HK-2 (cell line): ENCODE measurements around the gene METTL1.
"Not testable (repeated sequence)": the region's sequence is repeated elsewhere in the genome, so short reads cannot be mapped to it uniquely, and the experiment has no call there.

Source experiments
- DNase-seq: peaks from one replicate; pipeline ENCODE4 v3.0.0-alpha.2; 2018; ENCODE audit not compliant: unreplicated experiment

Gene METTL1

DNA sequence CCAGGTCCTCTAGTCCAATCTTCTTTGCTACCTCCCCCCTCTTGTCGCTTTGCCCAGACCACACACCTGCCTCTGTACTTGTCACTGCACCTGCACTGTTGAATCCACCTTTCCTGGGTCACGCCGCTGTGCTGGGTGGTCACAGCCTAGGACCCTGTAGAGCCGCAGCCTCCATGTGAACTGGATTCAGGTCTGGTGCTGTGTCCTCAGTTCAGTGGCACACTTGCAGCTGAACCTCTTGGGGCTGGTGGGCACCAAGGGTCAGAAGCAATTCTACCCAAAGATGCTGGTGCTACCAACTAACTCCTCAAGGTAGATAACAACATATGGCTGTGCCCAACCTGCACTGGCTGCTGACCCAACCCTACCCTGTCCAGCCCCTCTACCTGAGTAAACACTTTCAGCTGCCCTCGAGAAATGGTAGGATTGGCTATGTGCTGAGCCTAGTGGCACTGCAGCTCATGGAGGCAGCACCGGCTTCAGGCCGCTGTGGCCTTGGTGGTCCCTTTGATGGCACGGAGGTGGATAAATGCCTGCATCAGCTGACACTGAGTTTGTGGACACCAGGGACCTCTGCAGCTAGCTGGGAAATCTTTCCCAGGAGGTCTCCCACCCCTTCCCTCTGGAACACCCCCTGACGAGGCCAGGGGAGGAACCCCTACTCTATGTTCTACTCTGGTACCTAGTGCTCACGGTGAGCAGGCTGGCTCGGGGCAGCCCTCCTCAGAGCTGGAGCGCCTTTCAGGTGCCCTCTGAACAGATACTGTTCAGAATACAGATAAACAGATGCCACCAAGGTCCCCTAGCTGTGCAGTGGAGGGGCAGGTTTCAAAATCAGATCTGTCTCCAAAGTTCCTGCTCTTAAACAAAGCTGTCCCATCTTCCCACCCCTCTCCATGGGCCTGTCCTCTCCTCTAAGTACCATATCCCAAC, 47.6 kb downstream of the METTL1 start:
- DNase-seq, result no peak

DNA sequence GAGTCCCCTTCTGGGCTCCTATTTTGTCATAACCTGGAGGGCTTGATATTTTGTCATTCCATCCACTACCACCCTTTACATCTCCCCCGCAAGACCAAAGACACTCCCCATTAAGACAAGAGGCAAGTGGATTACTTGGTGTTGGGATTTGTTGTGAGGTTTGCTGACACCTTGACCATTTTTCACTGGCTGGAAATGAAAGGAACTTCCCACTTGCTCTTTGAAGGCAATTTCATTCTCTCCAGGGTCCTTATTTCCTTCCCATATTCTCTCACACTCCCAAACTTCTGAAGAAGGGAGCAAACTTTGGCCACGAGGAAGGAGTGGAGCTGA, 48.3 kb downstream of the METTL1 start:
- no peak for DNase-seq

DNA sequence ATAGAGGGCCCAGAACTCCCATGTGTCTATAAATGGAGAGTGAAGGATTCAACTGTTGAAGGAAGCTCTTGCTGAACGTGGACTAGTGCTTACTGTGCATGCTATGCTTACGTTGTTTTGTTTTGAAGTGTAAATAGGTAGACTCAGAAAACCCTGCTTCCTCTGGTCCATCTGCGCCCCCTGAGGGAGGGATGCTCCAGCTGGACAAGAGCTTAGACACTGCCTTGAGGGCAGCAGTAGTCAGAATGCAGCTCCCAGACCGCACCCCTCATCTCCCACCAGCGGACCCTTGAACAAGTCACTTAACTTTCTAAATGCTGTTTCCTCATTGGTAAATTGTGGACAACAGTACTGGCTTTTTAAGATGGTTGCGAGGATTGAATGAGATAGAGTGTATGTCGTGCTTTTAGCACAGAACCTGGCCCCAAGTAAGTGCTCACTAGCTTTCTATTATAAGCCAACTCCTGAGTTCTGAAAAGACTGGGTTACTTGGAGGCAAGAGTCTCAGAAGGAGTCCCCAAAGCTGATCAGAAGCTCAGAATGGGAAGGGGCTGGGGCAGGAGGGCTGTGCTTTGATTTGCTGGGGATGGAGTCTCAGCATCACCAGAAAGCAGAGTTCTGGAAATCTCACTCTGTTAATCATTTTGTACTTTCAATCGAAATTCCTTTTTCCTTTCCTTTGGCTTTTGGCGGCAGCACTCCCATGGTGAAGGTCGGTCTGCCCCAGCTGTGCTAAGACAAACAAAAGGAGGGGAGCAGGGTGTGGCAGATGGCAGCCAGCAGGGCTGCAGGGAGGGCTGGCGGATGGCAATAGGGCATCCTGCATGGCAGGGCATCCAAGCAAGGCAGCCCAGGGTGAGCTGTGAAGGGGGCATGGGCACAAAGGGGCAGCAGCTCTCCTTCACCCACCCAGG, 48.9 kb downstream of the METTL1 start:
- no peak for DNase-seq

DNA sequence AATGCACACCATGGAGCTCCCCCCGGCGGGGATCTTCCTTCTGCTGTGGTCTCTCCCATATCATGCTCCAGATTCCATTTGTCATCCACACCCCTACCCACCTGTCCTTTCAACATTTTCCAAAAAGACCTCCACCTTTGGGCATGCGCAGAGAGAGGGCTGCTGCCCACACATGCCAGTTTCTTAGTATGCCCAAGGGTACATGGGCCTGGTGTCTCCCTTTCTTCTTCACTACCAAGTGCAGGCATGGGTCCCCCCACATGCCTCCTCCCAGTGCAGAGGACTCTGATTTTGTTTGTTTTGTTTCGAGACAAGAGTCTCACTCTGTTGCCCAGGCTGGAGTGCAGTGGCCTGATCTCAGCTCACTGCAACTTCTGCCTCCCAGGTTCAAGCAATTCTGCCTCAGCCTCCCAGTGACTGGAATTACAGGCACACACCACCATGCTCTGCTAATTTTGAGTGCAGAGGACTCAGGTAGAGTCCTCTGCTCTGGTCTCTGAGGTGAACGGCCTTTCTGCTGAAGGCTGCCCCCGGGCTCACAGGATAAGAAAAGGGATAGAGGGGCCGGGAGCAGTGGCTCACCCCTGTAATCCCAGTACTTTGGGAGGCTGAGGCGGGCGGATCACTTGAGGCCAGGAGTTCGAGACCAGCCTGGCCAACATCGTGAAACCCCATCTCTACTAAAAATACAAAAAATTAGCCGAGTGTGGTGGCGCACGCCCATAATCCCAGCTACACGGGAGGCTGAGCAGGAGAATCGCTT, 49.9 kb downstream of the METTL1 start:
- not testable (repeated sequence) for DNase-seq

DNA sequence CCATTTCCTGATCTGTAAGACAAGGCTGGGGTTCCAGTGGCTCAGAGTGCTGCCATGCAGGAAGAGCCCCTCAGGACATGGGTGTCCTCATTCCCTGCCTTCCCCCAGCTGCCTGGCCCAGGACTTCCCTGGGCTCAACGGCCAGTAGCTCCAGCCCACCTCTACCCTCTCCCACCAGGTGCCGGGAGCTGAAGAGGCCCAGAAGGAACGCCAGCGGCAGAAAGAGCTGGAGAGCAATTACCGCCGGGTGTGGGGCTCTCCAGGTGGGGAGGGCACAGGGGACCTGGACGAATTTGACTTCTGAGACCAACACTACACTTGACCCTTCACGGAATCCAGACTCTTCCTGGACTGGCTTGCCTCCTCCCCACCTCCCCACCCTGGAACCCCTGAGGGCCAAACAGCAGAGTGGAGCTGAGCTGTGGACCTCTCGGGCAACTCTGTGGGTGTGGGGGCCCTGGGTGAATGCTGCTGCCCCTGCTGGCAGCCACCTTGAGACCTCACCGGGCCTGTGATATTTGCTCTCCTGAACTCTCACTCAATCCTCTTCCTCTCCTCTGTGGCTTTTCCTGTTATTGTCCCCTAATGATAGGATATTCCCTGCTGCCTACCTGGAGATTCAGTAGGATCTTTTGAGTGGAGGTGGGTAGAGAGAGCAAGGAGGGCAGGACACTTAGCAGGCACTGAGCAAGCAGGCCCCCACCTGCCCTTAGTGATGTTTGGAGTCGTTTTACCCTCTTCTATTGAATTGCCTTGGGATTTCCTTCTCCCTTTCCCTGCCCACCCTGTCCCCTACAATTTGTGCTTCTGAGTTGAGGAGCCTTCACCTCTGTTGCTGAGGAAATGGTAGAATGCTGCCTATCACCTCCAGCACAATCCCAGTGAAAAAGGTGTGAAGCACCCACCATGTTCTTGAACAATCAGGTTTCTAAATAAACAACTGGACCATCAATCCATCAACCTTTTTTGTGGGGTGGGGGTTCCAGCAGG, 51.0 kb downstream of the METTL1 start:
- no peak for DNase-seq

DNA sequence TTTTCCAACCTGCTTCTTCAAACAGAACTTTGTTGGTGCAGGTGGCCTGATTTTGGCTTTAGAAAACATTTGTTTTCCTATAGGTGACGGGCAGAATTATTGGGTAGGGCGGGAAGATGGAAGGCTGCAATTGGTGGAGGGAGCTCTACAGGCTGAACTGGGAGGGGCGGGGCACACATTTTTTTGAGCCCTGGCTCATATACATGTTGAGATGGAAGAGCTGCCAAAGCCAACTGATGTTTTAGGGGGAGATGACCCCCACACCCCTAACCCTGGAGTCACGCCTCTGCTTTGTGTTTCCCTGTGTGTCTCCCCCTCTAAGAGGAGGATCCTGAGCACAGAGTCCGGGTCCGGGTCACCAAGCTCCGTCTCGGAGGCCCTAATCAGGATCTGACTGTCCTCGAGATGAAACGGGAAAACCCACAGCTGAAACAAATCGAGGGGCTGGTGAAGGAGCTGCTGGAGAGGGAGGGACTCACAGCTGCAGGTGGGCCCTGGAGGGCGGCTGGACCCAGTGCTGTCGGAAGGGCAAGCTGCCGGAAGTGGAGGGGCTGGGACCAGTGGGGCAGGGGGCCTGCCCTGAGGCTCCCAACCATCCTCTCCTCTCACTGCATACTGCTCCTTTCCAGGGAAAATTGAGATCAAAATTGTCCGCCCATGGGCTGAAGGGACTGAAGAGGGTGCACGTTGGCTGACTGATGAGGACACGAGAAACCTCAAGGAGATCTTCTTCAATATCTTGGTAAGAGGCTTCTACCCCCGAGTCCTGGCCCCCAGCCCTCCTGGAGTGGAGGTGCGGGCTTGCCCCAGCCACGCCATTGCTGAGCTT, 51.9 kb downstream of the METTL1 start:
- no peak for DNase-seq

DNA sequence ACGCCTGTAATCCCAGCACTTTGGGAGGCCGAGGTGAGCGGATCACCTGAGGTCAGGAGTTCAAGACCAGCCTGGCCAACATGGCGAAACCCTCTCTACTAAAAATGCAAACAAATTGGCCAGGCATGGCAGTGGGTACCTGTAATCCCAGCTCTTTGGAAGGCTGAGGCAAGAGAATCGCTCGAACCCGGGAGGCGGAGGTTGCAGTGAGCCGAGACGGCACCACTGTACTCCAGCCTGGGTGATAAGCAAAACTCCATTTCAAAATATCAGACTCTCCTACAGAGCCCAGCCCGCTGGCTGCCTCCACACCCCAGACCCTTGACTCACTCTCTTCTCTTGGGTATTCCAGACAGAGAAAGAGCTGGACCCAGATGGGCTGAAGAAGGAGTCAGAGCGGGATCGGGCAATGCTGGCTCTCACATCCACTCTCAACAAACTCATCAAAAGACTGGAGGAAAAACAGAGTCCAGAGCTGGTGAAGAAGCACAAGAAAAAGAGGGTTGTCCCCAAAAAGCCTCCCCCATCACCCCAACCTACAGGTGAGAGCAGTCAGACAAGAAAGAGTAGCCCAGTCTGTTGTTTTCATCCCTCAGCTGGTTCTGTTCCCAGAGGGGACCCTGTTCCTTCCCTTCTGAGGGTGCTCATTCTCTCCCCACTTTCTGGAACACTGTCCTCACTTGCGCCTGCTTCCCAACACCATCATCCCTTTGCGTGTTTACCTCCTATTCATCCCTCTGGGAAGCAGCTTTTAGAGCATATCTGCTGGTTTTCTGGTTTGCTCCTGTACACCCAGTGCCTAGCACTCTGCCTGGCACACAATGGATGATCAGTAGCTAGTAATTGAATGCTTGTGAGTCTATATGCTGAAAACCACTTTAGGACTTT, 53.0 kb downstream of the METTL1 start:
- no peak for DNase-seq
